Activated CD4-positive, alpha-beta memory T cell treated with anti-CD3 and anti-CD28 coated beads, Interleukin-2, amount 10 ng/mL, durations not matched to agents 7 days and 5 days (primary cell): ENCODE data around the gene CRCP. TPM values are rescaled to one million over a fixed set of nuclear protein-coding genes. Genes with fewer than 3 reads are reported as not detected.

Experiments
- CTCF ChIA-PET: fragments of 350-600 bp; sonication (Branson Sonifier 250); formaldehyde crosslinking; loops from one replicate; lab custom pipeline; 2021; ENCODE audit warnings: antibody characterized with exemption, inconsistent platforms; lab: Charles Lee
- POLR2A ChIA-PET: fragments of 350-600 bp; sonication (Branson Sonifier 250); formaldehyde crosslinking; loops from one replicate; lab custom pipeline; 2021; ENCODE audit warnings: antibody characterized with exemption; lab: Charles Lee
- DNase-seq: peaks from one replicate; pipeline ENCODE4 v3.0.0-alpha.2; 2020
- H3K27ac Mint-ChIP-seq: one replicate; pipeline ENCODE4 v1.8.0; 2021; ENCODE audit warnings: mild to moderate bottlenecking, mixed read lengths
- H3K27me3 Mint-ChIP-seq: one replicate; pipeline ENCODE4 v1.8.0; 2021; ENCODE audit warnings: mixed read lengths
- H3K36me3 Mint-ChIP-seq: one replicate; pipeline ENCODE4 v1.8.0; 2021; ENCODE audit warnings: low read depth, mixed read lengths
- H3K4me1 Mint-ChIP-seq: one replicate; pipeline ENCODE4 v1.8.0; 2021; ENCODE audit warnings: mixed read lengths
- H3K4me3 Mint-ChIP-seq: one replicate; pipeline ENCODE4 v1.8.0; 2021; ENCODE audit warnings: mild to moderate bottlenecking, mixed read lengths
- H3K9me3 Mint-ChIP-seq: one replicate; pipeline ENCODE4 v1.8.0; 2021; ENCODE audit warnings: mixed read lengths
- total RNA-seq, 2 experiments: library from RNA; stranded (reverse); gene quantifications; one replicate each; pipeline ENCODE4 v1.2.3, GENCODE V29; 2021

CRCP gene
- total RNA-seq, 2 experiments from 2014 or later: 23.6 to 24.0 TPM

GRCh38 chr7:66188645-66189044 lies 74.0 kb downstream of the CRCP start:
- H3K4me1 Mint-ChIP-seq: no peaks in the 10 kb centered on the region
- H3K36me3 Mint-ChIP-seq: no peaks in the 10 kb centered on the region
- no peak overlapping the region for H3K4me3 Mint-ChIP-seq
- no peak overlapping the region for H3K27ac Mint-ChIP-seq
- POLR2A ChIA-PET: no interaction called here
- no peaks in the 10 kb centered on the region for H3K27me3 Mint-ChIP-seq
- DNase-seq: no peak
- no peaks in the 10 kb centered on the region for H3K9me3 Mint-ChIP-seq
- CTCF ChIA-PET: no interaction called here

DNA sequence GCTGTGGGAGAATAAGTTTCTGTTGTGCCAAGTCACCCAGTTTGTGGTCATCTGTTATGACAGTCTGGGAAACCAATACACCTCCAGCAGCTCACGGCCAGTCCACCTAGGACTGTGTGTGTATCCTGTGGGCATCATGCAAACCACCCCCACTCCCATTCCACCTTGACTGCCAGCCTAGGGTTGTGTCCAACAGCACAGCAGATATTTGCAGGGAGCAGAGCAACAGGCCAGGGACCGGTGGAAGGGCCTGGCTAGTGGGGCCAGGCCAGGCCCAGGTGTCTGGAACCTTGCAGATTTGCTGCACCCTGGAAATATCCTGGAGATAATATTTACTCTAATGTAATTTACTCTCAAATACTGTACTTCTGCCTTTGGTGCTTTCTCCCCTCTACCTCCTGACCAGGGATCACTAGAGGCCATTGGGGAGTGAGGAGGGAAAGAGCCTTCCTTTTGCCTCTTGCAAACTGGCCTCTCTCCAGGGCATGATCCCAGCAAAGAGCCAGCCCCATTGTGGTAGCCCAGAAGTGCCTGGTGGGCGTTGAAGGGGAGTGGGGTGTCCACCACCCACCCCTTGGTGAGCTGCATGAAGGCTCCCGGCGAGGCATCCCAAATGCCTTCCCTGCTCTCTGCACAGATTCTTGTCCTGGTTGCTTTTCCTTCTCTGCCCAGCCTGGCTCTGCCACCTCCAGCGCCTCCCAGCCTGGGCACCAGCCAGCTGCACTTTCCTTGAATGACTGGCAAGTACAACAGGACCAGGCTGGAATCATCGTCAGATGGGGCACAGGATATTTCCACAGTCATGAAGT lies 75.3 kb downstream of the CRCP start:
- no peaks in the 10 kb centered on the region for H3K27me3 Mint-ChIP-seq
- H3K27ac Mint-ChIP-seq: no peak overlapping the region
- no peaks in the 10 kb centered on the region for H3K36me3 Mint-ChIP-seq
- DNase-seq: no peak
- H3K9me3 Mint-ChIP-seq: no peaks in the 10 kb centered on the region
- H3K4me3 Mint-ChIP-seq: no peak overlapping the region
- no peaks in the 10 kb centered on the region for H3K4me1 Mint-ChIP-seq
- ChIA-PET POLR2A (no interaction called here), CTCF (no interaction called here)

- Mint-ChIP-seq H3K4me3 (no peak overlapping the region), H3K4me1 (no peaks in the 10 kb centered on the region), H3K27me3 (no peaks in the 10 kb centered on the region), H3K36me3 (no peaks in the 10 kb centered on the region), H3K27ac (no peak overlapping the region), H3K9me3 (no peaks in the 10 kb centered on the region)
- ChIA-PET POLR2A (no interaction called here), CTCF (no interaction called here)
- DNase-seq: no peak
These were observed 75.8 kb downstream of the CRCP start for GRCh38 chr7:66190504-66190857.

GRCh38 chr7:66193146-66193725 lies 78.6 kb downstream of the CRCP start:
- Mint-ChIP-seq H3K36me3 (no peaks in the 10 kb centered on the region), H3K4me1 (no peaks in the 10 kb centered on the region), H3K9me3 (no peaks in the 10 kb centered on the region), H3K27me3 (peaks cover 1% of the 10 kb centered on the region), H3K4me3 (no peak overlapping the region), H3K27ac (no peak overlapping the region)
- ChIA-PET POLR2A (no interaction called here), CTCF (no interaction called here)
- no peak for DNase-seq

DNA sequence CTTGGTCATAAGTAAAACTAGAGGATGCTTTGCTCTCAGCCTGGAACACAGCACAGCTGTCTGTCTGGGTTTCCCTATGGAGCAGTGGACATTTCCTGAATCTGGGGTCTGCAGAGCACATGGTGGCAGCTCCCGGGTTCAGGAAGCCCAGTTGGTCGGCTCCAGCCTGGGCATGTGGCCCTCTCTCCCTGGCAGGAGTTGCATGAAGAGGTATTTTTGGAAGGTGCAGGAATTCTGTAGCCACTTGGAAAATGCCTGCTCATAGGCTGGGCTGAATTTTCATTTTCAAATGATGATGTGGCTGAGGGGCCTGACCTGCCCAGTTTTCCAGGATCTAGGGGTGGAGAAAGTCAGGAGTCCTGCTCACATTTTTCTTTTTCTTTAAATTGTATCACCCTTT lies 83.8 kb downstream of the CRCP start:
- CTCF ChIA-PET: no interaction called here
- POLR2A ChIA-PET: no interaction called here
- H3K9me3 Mint-ChIP-seq: no peaks in the 10 kb centered on the region
- H3K4me3 Mint-ChIP-seq: no peak overlapping the region
- H3K4me1 Mint-ChIP-seq: peaks cover 4% of the 10 kb centered on the region
- H3K36me3 Mint-ChIP-seq: no peaks in the 10 kb centered on the region
- H3K27me3 Mint-ChIP-seq: peaks cover 9% of the 10 kb centered on the region
- DNase-seq: no peak
- no peak overlapping the region for H3K27ac Mint-ChIP-seq

GRCh38 chr7:66198956-66199355 lies 84.3 kb downstream of the CRCP start:
- H3K27ac Mint-ChIP-seq: no peak overlapping the region
- no peaks in the 10 kb centered on the region for H3K36me3 Mint-ChIP-seq
- peaks cover 9% of the 10 kb centered on the region for H3K27me3 Mint-ChIP-seq
- no peak overlapping the region for H3K4me3 Mint-ChIP-seq
- H3K4me1 Mint-ChIP-seq: peaks cover 4% of the 10 kb centered on the region
- DNase-seq: no peak
- H3K9me3 Mint-ChIP-seq: no peaks in the 10 kb centered on the region
- ChIA-PET CTCF (no interaction called here), POLR2A (no interaction called here)

DNA sequence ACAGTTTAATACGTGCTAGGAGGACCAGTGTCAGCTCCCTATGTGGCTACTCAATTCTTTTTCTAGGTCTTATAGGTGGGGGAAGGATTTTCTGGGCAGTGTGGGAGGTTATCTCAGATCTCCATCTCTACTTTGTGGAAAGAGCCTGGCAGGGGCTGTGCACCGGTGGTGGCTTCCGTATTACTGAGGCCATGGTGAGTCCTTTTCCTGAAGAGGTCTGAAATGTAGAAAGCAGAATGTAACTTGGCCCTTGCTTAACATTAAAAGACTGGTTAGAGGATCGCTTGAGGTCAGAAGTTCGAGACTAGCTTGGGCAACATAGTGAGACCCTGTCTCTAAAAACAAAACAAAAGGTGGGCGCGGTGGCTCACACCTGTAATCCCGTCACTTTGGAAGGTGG lies 87.8 kb downstream of the CRCP start:
- H3K9me3 Mint-ChIP-seq: no peaks in the 10 kb centered on the region
- H3K36me3 Mint-ChIP-seq: no peaks in the 10 kb centered on the region
- POLR2A ChIA-PET: no interaction called here
- H3K4me3 Mint-ChIP-seq: no peak overlapping the region
- H3K4me1 Mint-ChIP-seq: peaks cover 19% of the 10 kb centered on the region
- peaks cover 34% of the 10 kb centered on the region for H3K27me3 Mint-ChIP-seq
- CTCF ChIA-PET: no interaction called here
- H3K27ac Mint-ChIP-seq: no peak overlapping the region
- DNase-seq: no peak

Other genes starting within 250 kb of the CRCP start
- gene VKORC1L1, start 241.8 kb upstream of the CRCP start, total RNA-seq: 10 to 100 TPM; 13.1 to 14.1 TPM
- gene GUSB, start 132.6 kb upstream of the CRCP start, total RNA-seq: 10 to 100 TPM; 74.0 to 82.3 TPM
- gene ASL, start 39.0 kb upstream of the CRCP start, total RNA-seq: 10 to 100 TPM; 29.8 to 30.6 TPM
- under 1 TPM; 0.25 to 0.28 TPM for gene TPST1, start 90.5 kb downstream of the CRCP start, total RNA-seq